ENCODE data around the gene GPR146.
A peak's percentile ranks its signal among the peaks of the same experiment; 100 is the strongest.

Gene GPR146

GRCh38 chr7:1049801-1050200 lies 5.5 kb downstream of the GPR146 start:
- no peaks in the 10 kb centered on the region for H3K9me3 ChIP-seq (ENCODE audit: control insufficient read depth, low read length)
- peaks cover 42% of the 10 kb centered on the region for H3K4me1 ChIP-seq (ENCODE audit: control insufficient read depth, insufficient read depth, low read depth, low read length)
- peaks cover 0 to 32% of the 10 kb centered on the region in 2 experiments for H3K36me3 ChIP-seq (ENCODE audit: control insufficient read depth in 1 of 2, insufficient read depth in 2 of 2, low read depth in 1 of 2, low read length in 2 of 2)
- peaks cover 43% of the 10 kb centered on the region for H3K79me1 ChIP-seq (replicated peaks; ENCODE audit: low read length, poor library complexity, severe bottlenecking)
- no peak overlapping the region for H3K14ac ChIP-seq (ENCODE audit: low read length in 2 of 2)
- H2BK12ac ChIP-seq (ENCODE audit: low read length in 2 of 2), result no peak overlapping the region
- H4K91ac ChIP-seq (ENCODE audit: low read length), result no peak overlapping the region
- H2BK5ac ChIP-seq (ENCODE audit: low read depth, low read length, poor library complexity, severe bottlenecking), result no peak overlapping the region
- no peak overlapping the region for H3K23ac ChIP-seq (ENCODE audit: low read length in 2 of 2)
- no peak overlapping the region for H3K27ac ChIP-seq (ENCODE audit: low read length, poor library complexity, severe bottlenecking)
- no peak overlapping the region for H3K4ac ChIP-seq (ENCODE audit: low read depth in 1 of 2, low read length in 2 of 2)
- WGBS, result 90% methylated on average over 8 of the region's 8 CpGs
- no peak overlapping the region for H3K4me3 ChIP-seq (ENCODE audit: insufficient read depth in 1 of 2, low read depth in 1 of 2, low read length in 2 of 2)
- no peak overlapping the region for H2BK15ac ChIP-seq (ENCODE audit: low read depth, poor library complexity, severe bottlenecking)
- no peak overlapping the region for H4K8ac ChIP-seq (ENCODE audit: low read length)
- no peak overlapping the region for H2AFZ ChIP-seq (ENCODE audit: low read depth, low read length)
- H3K9ac ChIP-seq (ENCODE audit: low read length), result no peak overlapping the region
- no peak overlapping the region for H3K4me2 ChIP-seq (ENCODE audit: low read length, poor library complexity, severe bottlenecking)
- H3K18ac ChIP-seq (ENCODE audit: low read depth in 1 of 2, low read length in 2 of 2), result no peak overlapping the region
- no peak for DNase-seq
- no peak overlapping the region for H2AK5ac ChIP-seq (ENCODE audit: low read length, severe bottlenecking)
- H2BK120ac ChIP-seq (ENCODE audit: low read depth, low read length), result no peak overlapping the region
- no peaks in the 10 kb centered on the region for H3K27me3 ChIP-seq (ENCODE audit: control insufficient read depth in 1 of 2, insufficient read depth in 1 of 2, low read length in 2 of 2)

GRCh38 chr7:1050254-1050906 lies 6.0 kb downstream of the GPR146 start:
- Histone ChIP-seq H2BK12ac (ENCODE audit: low read length in 2 of 2) (no peak overlapping the region), H2BK120ac (ENCODE audit: low read depth, low read length) (no peak overlapping the region), H3K9ac (ENCODE audit: low read length) (no peak overlapping the region), H2BK15ac (ENCODE audit: low read depth, poor library complexity, severe bottlenecking) (no peak overlapping the region), H4K91ac (ENCODE audit: low read length) (no peak overlapping the region), H3K14ac (ENCODE audit: low read length in 2 of 2) (no peak overlapping the region), H4K8ac (ENCODE audit: low read length) (no peak overlapping the region), H3K4me1 (ENCODE audit: control insufficient read depth, insufficient read depth, low read depth, low read length) (peaks cover 42% of the 10 kb centered on the region), H3K79me1 (replicated peaks; ENCODE audit: low read length, poor library complexity, severe bottlenecking) (peaks cover 43% of the 10 kb centered on the region), H3K27ac (ENCODE audit: low read length, poor library complexity, severe bottlenecking) (no peak overlapping the region), H3K36me3 (ENCODE audit: control insufficient read depth in 1 of 2, insufficient read depth in 2 of 2, low read depth in 1 of 2, low read length in 2 of 2) (peaks cover 0 to 32% of the 10 kb centered on the region in 2 experiments), H3K9me3 (ENCODE audit: control insufficient read depth, low read length) (no peaks in the 10 kb centered on the region), H3K4ac (ENCODE audit: low read depth in 1 of 2, low read length in 2 of 2) (no peak overlapping the region), H2AFZ (ENCODE audit: low read depth, low read length) (no peak overlapping the region), H3K27me3 (ENCODE audit: control insufficient read depth in 1 of 2, insufficient read depth in 1 of 2, low read length in 2 of 2) (no peaks in the 10 kb centered on the region), H2AK5ac (ENCODE audit: low read length, severe bottlenecking) (no peak overlapping the region), H3K23ac (ENCODE audit: low read length in 2 of 2) (no peak overlapping the region), H3K4me3 (ENCODE audit: insufficient read depth in 1 of 2, low read depth in 1 of 2, low read length in 2 of 2) (no peak overlapping the region), H2BK5ac (ENCODE audit: low read depth, low read length, poor library complexity, severe bottlenecking) (no peak overlapping the region), H3K4me2 (ENCODE audit: low read length, poor library complexity, severe bottlenecking) (no peak overlapping the region), H3K18ac (ENCODE audit: low read depth in 1 of 2, low read length in 2 of 2) (no peak overlapping the region)
- DNase-seq, result no peak
- 92% methylated on average over 30 of the region's 30 CpGs for WGBS

- H3K79me1 ChIP-seq (replicated peaks; ENCODE audit: low read length, poor library complexity, severe bottlenecking), result peaks cover 48% of the 10 kb centered on the region
- no peak overlapping the region for H3K18ac ChIP-seq (ENCODE audit: low read depth in 1 of 2, low read length in 2 of 2)
- H3K4me1 ChIP-seq (ENCODE audit: control insufficient read depth, insufficient read depth, low read depth, low read length), result peaks cover 42% of the 10 kb centered on the region
- no peak overlapping the region for H2BK12ac ChIP-seq (ENCODE audit: low read length in 2 of 2)
- H3K9ac ChIP-seq (ENCODE audit: low read length), result no peak overlapping the region
- no peak overlapping the region for H4K91ac ChIP-seq (ENCODE audit: low read length)
- peaks cover 0 to 32% of the 10 kb centered on the region in 2 experiments for H3K36me3 ChIP-seq (ENCODE audit: control insufficient read depth in 1 of 2, insufficient read depth in 2 of 2, low read depth in 1 of 2, low read length in 2 of 2)
- H4K8ac ChIP-seq (ENCODE audit: low read length), result no peak overlapping the region
- H3K14ac ChIP-seq (ENCODE audit: low read length in 2 of 2), result no peak overlapping the region
- DNase-seq, result no peak
- H3K9me3 ChIP-seq (ENCODE audit: control insufficient read depth, low read length), result no peaks in the 10 kb centered on the region
- H2BK5ac ChIP-seq (ENCODE audit: low read depth, low read length, poor library complexity, severe bottlenecking), result no peak overlapping the region
- no peak overlapping the region for H3K27ac ChIP-seq (ENCODE audit: low read length, poor library complexity, severe bottlenecking)
- H3K4ac ChIP-seq (ENCODE audit: low read depth in 1 of 2, low read length in 2 of 2), result no peak overlapping the region
- no peak overlapping the region for H2AFZ ChIP-seq (ENCODE audit: low read depth, low read length)
- H2BK120ac ChIP-seq (ENCODE audit: low read depth, low read length), result no peak overlapping the region
- no peak overlapping the region for H3K23ac ChIP-seq (ENCODE audit: low read length in 2 of 2)
- no peak overlapping the region for H2BK15ac ChIP-seq (ENCODE audit: low read depth, poor library complexity, severe bottlenecking)
- no peak overlapping the region for H3K4me2 ChIP-seq (ENCODE audit: low read length, poor library complexity, severe bottlenecking)
- H2AK5ac ChIP-seq (ENCODE audit: low read length, severe bottlenecking), result no peak overlapping the region
- 93% methylated on average over 22 of the region's 22 CpGs for WGBS
- no peaks in the 10 kb centered on the region for H3K27me3 ChIP-seq (ENCODE audit: control insufficient read depth in 1 of 2, insufficient read depth in 1 of 2, low read length in 2 of 2)
- no peak overlapping the region for H3K4me3 ChIP-seq (ENCODE audit: insufficient read depth in 1 of 2, low read depth in 1 of 2, low read length in 2 of 2)
These were observed 6.8 kb downstream of the GPR146 start for GRCh38 chr7:1050956-1051690.

GRCh38 chr7:1052031-1052818 lies 7.9 kb downstream of the GPR146 start:
- Histone ChIP-seq H3K14ac (ENCODE audit: low read length in 2 of 2) (no peak overlapping the region), H3K23ac (ENCODE audit: low read length in 2 of 2) (no peak overlapping the region), H3K4me1 (ENCODE audit: control insufficient read depth, insufficient read depth, low read depth, low read length) (peaks cover 41% of the 10 kb centered on the region), H2BK12ac (ENCODE audit: low read length in 2 of 2) (no peak overlapping the region), H3K36me3 (ENCODE audit: control insufficient read depth in 1 of 2, insufficient read depth in 2 of 2, low read depth in 1 of 2, low read length in 2 of 2) (peaks cover 0 to 41% of the 10 kb centered on the region in 2 experiments), H3K18ac (ENCODE audit: low read depth in 1 of 2, low read length in 2 of 2) (no peak overlapping the region), H2BK5ac (ENCODE audit: low read depth, low read length, poor library complexity, severe bottlenecking) (no peak overlapping the region), H3K27me3 (ENCODE audit: control insufficient read depth in 1 of 2, insufficient read depth in 1 of 2, low read length in 2 of 2) (no peaks in the 10 kb centered on the region), H3K27ac (ENCODE audit: low read length, poor library complexity, severe bottlenecking) (no peak overlapping the region), H3K4ac (ENCODE audit: low read depth in 1 of 2, low read length in 2 of 2) (no peak overlapping the region), H2AK5ac (ENCODE audit: low read length, severe bottlenecking) (no peak overlapping the region), H2BK15ac (ENCODE audit: low read depth, poor library complexity, severe bottlenecking) (no peak overlapping the region), H3K9me3 (ENCODE audit: control insufficient read depth, low read length) (no peaks in the 10 kb centered on the region), H3K4me3 (ENCODE audit: insufficient read depth in 1 of 2, low read depth in 1 of 2, low read length in 2 of 2) (no peak overlapping the region), H4K91ac (ENCODE audit: low read length) (no peak overlapping the region), H4K8ac (ENCODE audit: low read length) (no peak overlapping the region), H2BK120ac (ENCODE audit: low read depth, low read length) (no peak overlapping the region), H3K79me1 (replicated peaks; ENCODE audit: low read length, poor library complexity, severe bottlenecking) (peaks cover 46% of the 10 kb centered on the region), H3K9ac (ENCODE audit: low read length) (peak overlapping the region; percentile 24), H3K4me2 (ENCODE audit: low read length, poor library complexity, severe bottlenecking) (no peak overlapping the region), H2AFZ (ENCODE audit: low read depth, low read length) (no peak overlapping the region)
- DNase-seq, result no peak
- 92% methylated on average over 20 of the region's 20 CpGs for WGBS
